Left lobe of liver (tissue), 2 donors: ENCODE measurements around the gene SCARB2. TPM values are rescaled to one million over a fixed set of nuclear protein-coding genes. Genes with fewer than 3 reads are reported as not detected.
"Not testable (repeated sequence)": the region's sequence is repeated elsewhere in the genome, so short reads cannot be mapped to it uniquely, and the experiment has no call there.

Experiments
- ATAC-seq: fragments of 200-7000 bp; cut with Tn5 transposase; one replicate; pipeline ENCODE4 v1.9.1; 2020; ENCODE audit warnings: mild to moderate bottlenecking, moderate library complexity
- DNase-seq: peaks from one replicate; pipeline ENCODE4 v3.0.0-alpha.2; 2020; ENCODE audit warnings: low spot score
- total RNA-seq: library from RNA; stranded (reverse); gene quantifications from one replicate; pipeline ENCODE4 v1.2.1, GENCODE V29; 2021
- donor health status: DM: no; HTN: no; CAD: no; lungs with moderate emphysema.
- donor health status: DM: no; HTN: yes; CAD: no.

The SCARB2 gene
- 104 TPM for total RNA-seq

- peak; percentile 94 for DNase-seq
- ATAC-seq = peak; percentile 84
Observed at GRCh38 chr4:76213415-76214176, at the start of gene SCARB2. TSS of gene SCARB2 (minus strand) at chr4:76213824. CDS start at chr4:76213543, 281 bp downstream.

GRCh38 chr4:76260571-76260970 is 46.9 kb upstream of the SCARB2 start:
- ATAC-seq = peak; percentile 70
- DNase-seq = no peak

GRCh38 chr4:76257824-76258223 is 44.2 kb upstream of the SCARB2 start:
- ATAC-seq (no peak), DNase-seq (no peak)

GRCh38 chr4:76256968-76257367 is 43.3 kb upstream of the SCARB2 start:
- DNase-seq = no peak
- ATAC-seq = peak; percentile 53

GRCh38 chr4:76256032-76256431 is 42.4 kb upstream of the SCARB2 start:
- DNase-seq = no peak
- no peak for ATAC-seq

GRCh38 chr4:76253511-76253910 is 39.9 kb upstream of the SCARB2 start:
- DNase-seq = no peak
- no peak for ATAC-seq

GRCh38 chr4:76252271-76252653 is 38.6 kb upstream of the SCARB2 start:
- no peak for ATAC-seq
- DNase-seq = no peak

GRCh38 chr4:76251441-76252270 is 38.0 kb upstream of the SCARB2 start, which contains the start of gene FAM47E:
TSS of gene FAM47E (plus strand) at chr4:76251721. CDS start at chr4:76251747, 26 bp downstream.
- DNase-seq = peak; percentile 95
- peak; percentile 98 for ATAC-seq

- ATAC-seq = peak; percentile 32
- DNase-seq = no peak
Observed at GRCh38 chr4:76250962-76251361, 37.3 kb upstream of the SCARB2 start.

- no peak for DNase-seq
- no peak for ATAC-seq
Observed at GRCh38 chr4:76246852-76247251, 33.2 kb upstream of the SCARB2 start.

GRCh38 chr4:76246025-76246424 is 32.4 kb upstream of the SCARB2 start:
- DNase-seq (no peak), ATAC-seq (peak; percentile 97)

GRCh38 chr4:76243877-76244276 is 30.3 kb upstream of the SCARB2 start:
- not testable (repeated sequence) for DNase-seq, ATAC-seq

- DNase-seq = no peak
- no peak for ATAC-seq
Observed at GRCh38 chr4:76240236-76240635, 26.6 kb upstream of the SCARB2 start.

GRCh38 chr4:76238701-76239100 is 25.1 kb upstream of the SCARB2 start:
- ATAC-seq (no peak), DNase-seq (no peak)

GRCh38 chr4:76238236-76238635 is 24.6 kb upstream of the SCARB2 start:
- no peak for DNase-seq

GRCh38 chr4:76235915-76236314 is 22.3 kb upstream of the SCARB2 start:
- ATAC-seq = peak; percentile 82
- DNase-seq = no peak

More at GRCh38 chr4:76238236-76238635, 24.6 kb upstream of the SCARB2 start:
- ATAC-seq = no peak

- no peak for DNase-seq
- peak; percentile 55 for ATAC-seq
Observed at GRCh38 chr4:76235407-76235806, 21.8 kb upstream of the SCARB2 start.

- DNase-seq (no peak), ATAC-seq (no peak)
Observed at GRCh38 chr4:76234679-76235044, 21.0 kb upstream of the SCARB2 start.

GRCh38 chr4:76233967-76234678 is 20.5 kb upstream of the SCARB2 start:
- ATAC-seq = no peak
- DNase-seq = no peak

GRCh38 chr4:76233529-76233928 is 19.9 kb upstream of the SCARB2 start:
- DNase-seq (no peak), ATAC-seq (no peak)

- DNase-seq = no peak
- ATAC-seq = no peak
Observed at GRCh38 chr4:76233083-76233482, 19.5 kb upstream of the SCARB2 start.
